GM23338 (cell line): ENCODE results near the gene F13A1.

ENCODE experiments used
- CREB1 ChIP-seq: fragments of 250-450 bp; sonication (Bioruptor Pico); IDR thresholded peaks from 2 replicates; pipeline ENCODE4 v1.5.0; 2020; ENCODE audit warnings: low read depth, mild to moderate bottlenecking, moderate library complexity
- EZH2 ChIP-seq: fragments of 200-600 bp; sonication (generic); IDR thresholded peaks from one replicate; pipeline ENCODE4 v1.8.0; 2017; ENCODE audit warnings: antibody characterized with exemption, mild to moderate bottlenecking, low read depth; ENCODE audit not compliant: unreplicated experiment
- POLR2AphosphoS5 ChIP-seq: IDR thresholded peaks from 2 replicates; pipeline ENCODE4 v1.6.1; 2016; ENCODE audit warnings: antibody characterized with exemption, low read depth
- ZNF331 ChIP-seq: fragments of 250-450 bp; sonication (Bioruptor Pico); IDR thresholded peaks from 2 replicates; pipeline ENCODE4 v1.5.0; 2020; ENCODE audit warnings: low read depth, mild to moderate bottlenecking, moderate library complexity
- TF ChIP-seq, protein P1 (sequence below): IDR thresholded peaks from one replicate; pipeline ENCODE4 v1.6.1; 2018; ENCODE audit warnings: antibody characterized with exemption; ENCODE audit not compliant: unreplicated experiment
- TF ChIP-seq, protein P2 (sequence below), 2 experiments: fragments of 200-600 bp in 1 of 2; sonication (generic) in 1 of 2; conservative IDR thresholded peaks; 2 replicates each; pipeline versions ENCODE4 v1.5.1 to v1.6.1; 2016 to 2017; ENCODE audit warnings: antibody characterized with exemption in 2 of 2, low read depth in 2 of 2, mild to moderate bottlenecking in 2 of 2, moderate library complexity in 1 of 2

DNA sequence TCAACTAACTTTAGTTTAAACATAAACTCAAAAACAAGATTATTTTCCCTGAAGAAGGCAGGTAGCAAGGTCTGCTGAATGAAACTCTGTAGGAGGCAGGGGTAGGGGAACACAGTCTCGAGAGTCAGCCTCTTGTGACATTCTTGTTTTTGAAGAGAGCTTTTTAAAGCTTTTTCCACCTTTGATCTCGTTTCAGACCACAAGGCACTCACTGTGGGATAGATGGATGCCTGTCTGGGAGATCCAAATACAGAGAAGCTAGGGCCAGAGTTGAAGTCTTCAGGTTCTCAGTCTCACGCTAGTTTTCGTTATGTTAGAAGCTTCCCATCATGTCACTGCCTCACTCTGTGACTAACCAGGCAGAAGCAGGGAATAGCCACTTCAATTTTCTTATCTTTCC is 14.9 kb downstream of the F13A1 start:
- TF ChIP-seq ZNF331 (CRISPR knock-in tag) (no peak), CREB1 (CRISPR knock-in tag) (no peak), EZH2 (no peak), POLR2AphosphoS5 (no peak)
- TF ChIP-seq, protein P1, sequence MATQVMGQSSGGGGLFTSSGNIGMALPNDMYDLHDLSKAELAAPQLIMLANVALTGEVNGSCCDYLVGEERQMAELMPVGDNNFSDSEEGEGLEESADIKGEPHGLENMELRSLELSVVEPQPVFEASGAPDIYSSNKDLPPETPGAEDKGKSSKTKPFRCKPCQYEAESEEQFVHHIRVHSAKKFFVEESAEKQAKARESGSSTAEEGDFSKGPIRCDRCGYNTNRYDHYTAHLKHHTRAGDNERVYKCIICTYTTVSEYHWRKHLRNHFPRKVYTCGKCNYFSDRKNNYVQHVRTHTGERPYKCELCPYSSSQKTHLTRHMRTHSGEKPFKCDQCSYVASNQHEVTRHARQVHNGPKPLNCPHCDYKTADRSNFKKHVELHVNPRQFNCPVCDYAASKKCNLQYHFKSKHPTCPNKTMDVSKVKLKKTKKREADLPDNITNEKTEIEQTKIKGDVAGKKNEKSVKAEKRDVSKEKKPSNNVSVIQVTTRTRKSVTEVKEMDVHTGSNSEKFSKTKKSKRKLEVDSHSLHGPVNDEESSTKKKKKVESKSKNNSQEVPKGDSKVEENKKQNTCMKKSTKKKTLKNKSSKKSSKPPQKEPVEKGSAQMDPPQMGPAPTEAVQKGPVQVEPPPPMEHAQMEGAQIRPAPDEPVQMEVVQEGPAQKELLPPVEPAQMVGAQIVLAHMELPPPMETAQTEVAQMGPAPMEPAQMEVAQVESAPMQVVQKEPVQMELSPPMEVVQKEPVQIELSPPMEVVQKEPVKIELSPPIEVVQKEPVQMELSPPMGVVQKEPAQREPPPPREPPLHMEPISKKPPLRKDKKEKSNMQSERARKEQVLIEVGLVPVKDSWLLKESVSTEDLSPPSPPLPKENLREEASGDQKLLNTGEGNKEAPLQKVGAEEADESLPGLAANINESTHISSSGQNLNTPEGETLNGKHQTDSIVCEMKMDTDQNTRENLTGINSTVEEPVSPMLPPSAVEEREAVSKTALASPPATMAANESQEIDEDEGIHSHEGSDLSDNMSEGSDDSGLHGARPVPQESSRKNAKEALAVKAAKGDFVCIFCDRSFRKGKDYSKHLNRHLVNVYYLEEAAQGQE = no peak
- TF ChIP-seq, protein P2, sequence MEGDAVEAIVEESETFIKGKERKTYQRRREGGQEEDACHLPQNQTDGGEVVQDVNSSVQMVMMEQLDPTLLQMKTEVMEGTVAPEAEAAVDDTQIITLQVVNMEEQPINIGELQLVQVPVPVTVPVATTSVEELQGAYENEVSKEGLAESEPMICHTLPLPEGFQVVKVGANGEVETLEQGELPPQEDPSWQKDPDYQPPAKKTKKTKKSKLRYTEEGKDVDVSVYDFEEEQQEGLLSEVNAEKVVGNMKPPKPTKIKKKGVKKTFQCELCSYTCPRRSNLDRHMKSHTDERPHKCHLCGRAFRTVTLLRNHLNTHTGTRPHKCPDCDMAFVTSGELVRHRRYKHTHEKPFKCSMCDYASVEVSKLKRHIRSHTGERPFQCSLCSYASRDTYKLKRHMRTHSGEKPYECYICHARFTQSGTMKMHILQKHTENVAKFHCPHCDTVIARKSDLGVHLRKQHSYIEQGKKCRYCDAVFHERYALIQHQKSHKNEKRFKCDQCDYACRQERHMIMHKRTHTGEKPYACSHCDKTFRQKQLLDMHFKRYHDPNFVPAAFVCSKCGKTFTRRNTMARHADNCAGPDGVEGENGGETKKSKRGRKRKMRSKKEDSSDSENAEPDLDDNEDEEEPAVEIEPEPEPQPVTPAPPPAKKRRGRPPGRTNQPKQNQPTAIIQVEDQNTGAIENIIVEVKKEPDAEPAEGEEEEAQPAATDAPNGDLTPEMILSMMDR (conservative IDR thresholded peaks at IDR 0.05; ENCODE audit: low read depth in 2 of 2) = no peak
